Measurements from ENCODE around the gene CHL1. TPM values are rescaled to one million over a fixed set of nuclear protein-coding genes. Genes with fewer than 3 reads are reported as not detected.

The CHL1 gene
- total and polyA plus RNA-seq, 2 experiments from 2014 or later, result 1.4 to 1.9 TPM

DNA sequence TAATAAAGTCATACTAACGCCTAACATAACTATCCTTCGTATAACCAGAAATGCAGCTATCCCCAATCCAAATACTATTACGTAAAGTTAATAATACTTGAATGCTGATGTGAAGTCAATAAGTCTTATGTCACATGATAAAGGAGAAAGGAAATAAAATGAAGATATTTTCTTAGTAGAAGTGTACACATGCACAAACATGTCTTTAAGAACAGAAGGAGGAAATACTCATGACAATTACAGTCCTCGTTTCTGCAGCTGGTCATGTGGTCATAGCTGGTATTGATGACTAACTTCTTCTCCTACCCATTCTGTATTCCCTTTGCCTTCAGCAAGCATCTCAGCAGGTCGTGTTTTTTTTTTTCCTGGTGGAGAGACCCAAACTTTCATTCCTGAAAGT lies 244.3 kb downstream of the CHL1 start:
- peaks cover 95% of the 10 kb centered on the region for H3K9me3 Mint-ChIP-seq
- H3K36me3 Mint-ChIP-seq (ENCODE audit: low read depth), result peaks cover 34% of the 10 kb centered on the region
- H3K4me3 ChIP-seq, result no peak overlapping the region

More for the DNA sequence above, 244.3 kb downstream of the CHL1 start:
- Histone ChIP-seq H3K36me3 (ENCODE audit: insufficient read depth) (no peaks in the 10 kb centered on the region), H3K4me2 (no peak overlapping the region), H3K4me1 (ENCODE audit: insufficient read depth) (no peaks in the 10 kb centered on the region), H3K79me2 (replicated peaks; ENCODE audit: insufficient read depth) (no peaks in the 10 kb centered on the region), H3K9me2 (ENCODE audit: insufficient read depth) (no peaks in the 10 kb centered on the region), H2AFZ (no peak overlapping the region), H3K27me3 (ENCODE audit: insufficient read depth) (peaks cover 5% of the 10 kb centered on the region; the same call in 1 of the 2 replicates), H3K27ac (ENCODE audit: low read depth) (no peak overlapping the region), H4K20me1 (replicated peaks; ENCODE audit: insufficient read depth) (no peaks in the 10 kb centered on the region), H3F3A (replicated peaks; ENCODE audit: low read depth) (no peaks in the 10 kb centered on the region)
- no peak for TF ChIP-seq EZH2 (IDR thresholded peaks at IDR 0.05; ENCODE audit: low read depth, unreplicated experiment)
- TF ChIP-seq ZNF114 (CRISPR knock-in tag; IDR thresholded peaks at IDR 0.05), result no peak
- TF ChIP-seq, protein P1, sequence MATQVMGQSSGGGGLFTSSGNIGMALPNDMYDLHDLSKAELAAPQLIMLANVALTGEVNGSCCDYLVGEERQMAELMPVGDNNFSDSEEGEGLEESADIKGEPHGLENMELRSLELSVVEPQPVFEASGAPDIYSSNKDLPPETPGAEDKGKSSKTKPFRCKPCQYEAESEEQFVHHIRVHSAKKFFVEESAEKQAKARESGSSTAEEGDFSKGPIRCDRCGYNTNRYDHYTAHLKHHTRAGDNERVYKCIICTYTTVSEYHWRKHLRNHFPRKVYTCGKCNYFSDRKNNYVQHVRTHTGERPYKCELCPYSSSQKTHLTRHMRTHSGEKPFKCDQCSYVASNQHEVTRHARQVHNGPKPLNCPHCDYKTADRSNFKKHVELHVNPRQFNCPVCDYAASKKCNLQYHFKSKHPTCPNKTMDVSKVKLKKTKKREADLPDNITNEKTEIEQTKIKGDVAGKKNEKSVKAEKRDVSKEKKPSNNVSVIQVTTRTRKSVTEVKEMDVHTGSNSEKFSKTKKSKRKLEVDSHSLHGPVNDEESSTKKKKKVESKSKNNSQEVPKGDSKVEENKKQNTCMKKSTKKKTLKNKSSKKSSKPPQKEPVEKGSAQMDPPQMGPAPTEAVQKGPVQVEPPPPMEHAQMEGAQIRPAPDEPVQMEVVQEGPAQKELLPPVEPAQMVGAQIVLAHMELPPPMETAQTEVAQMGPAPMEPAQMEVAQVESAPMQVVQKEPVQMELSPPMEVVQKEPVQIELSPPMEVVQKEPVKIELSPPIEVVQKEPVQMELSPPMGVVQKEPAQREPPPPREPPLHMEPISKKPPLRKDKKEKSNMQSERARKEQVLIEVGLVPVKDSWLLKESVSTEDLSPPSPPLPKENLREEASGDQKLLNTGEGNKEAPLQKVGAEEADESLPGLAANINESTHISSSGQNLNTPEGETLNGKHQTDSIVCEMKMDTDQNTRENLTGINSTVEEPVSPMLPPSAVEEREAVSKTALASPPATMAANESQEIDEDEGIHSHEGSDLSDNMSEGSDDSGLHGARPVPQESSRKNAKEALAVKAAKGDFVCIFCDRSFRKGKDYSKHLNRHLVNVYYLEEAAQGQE (IDR thresholded peaks at IDR 0.05; ENCODE audit: unreplicated experiment), result no peak
- TF ChIP-seq, protein P2, sequence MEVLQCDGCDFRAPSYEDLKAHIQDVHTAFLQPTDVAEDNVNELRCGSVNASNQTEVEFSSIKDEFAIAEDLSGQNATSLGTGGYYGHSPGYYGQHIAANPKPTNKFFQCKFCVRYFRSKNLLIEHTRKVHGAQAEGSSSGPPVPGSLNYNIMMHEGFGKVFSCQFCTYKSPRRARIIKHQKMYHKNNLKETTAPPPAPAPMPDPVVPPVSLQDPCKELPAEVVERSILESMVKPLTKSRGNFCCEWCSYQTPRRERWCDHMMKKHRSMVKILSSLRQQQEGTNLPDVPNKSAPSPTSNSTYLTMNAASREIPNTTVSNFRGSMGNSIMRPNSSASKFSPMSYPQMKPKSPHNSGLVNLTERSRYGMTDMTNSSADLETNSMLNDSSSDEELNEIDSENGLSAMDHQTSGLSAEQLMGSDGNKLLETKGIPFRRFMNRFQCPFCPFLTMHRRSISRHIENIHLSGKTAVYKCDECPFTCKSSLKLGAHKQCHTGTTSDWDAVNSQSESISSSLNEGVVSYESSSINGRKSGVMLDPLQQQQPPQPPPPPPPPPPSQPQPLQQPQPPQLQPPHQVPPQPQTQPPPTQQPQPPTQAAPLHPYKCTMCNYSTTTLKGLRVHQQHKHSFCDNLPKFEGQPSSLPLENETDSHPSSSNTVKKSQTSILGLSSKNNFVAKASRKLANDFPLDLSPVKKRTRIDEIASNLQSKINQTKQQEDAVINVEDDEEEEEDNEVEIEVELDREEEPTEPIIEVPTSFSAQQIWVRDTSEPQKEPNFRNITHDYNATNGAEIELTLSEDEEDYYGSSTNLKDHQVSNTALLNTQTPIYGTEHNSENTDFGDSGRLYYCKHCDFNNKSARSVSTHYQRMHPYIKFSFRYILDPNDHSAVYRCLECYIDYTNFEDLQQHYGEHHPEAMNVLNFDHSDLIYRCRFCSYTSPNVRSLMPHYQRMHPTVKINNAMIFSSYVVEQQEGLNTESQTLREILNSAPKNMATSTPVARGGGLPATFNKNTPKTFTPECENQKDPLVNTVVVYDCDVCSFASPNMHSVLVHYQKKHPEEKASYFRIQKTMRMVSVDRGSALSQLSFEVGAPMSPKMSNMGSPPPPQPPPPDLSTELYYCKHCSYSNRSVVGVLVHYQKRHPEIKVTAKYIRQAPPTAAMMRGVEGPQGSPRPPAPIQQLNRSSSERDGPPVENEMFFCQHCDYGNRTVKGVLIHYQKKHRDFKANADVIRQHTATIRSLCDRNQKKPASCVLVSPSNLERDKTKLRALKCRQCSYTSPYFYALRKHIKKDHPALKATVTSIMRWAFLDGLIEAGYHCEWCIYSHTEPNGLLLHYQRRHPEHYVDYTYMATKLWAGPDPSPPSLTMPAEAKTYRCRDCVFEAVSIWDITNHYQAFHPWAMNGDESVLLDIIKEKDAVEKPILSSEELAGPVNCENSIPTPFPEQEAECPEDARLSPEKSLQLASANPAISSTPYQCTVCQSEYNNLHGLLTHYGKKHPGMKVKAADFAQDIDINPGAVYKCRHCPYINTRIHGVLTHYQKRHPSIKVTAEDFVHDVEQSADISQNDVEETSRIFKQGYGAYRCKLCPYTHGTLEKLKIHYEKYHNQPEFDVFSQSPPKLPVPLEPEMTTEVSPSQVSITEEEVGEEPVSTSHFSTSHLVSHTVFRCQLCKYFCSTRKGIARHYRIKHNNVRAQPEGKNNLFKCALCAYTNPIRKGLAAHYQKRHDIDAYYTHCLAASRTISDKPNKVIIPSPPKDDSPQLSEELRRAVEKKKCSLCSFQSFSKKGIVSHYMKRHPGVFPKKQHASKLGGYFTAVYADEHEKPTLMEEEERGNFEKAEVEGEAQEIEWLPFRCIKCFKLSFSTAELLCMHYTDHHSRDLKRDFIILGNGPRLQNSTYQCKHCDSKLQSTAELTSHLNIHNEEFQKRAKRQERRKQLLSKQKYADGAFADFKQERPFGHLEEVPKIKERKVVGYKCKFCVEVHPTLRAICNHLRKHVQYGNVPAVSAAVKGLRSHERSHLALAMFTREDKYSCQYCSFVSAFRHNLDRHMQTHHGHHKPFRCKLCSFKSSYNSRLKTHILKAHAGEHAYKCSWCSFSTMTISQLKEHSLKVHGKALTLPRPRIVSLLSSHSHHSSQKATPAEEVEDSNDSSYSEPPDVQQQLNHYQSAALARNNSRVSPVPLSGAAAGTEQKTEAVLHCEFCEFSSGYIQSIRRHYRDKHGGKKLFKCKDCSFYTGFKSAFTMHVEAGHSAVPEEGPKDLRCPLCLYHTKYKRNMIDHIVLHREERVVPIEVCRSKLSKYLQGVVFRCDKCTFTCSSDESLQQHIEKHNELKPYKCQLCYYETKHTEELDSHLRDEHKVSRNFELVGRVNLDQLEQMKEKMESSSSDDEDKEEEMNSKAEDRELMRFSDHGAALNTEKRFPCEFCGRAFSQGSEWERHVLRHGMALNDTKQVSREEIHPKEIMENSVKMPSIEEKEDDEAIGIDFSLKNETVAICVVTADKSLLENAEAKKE (CRISPR knock-in tag; IDR thresholded peaks at IDR 0.05), result no peak
- TF ChIP-seq, protein P3, sequence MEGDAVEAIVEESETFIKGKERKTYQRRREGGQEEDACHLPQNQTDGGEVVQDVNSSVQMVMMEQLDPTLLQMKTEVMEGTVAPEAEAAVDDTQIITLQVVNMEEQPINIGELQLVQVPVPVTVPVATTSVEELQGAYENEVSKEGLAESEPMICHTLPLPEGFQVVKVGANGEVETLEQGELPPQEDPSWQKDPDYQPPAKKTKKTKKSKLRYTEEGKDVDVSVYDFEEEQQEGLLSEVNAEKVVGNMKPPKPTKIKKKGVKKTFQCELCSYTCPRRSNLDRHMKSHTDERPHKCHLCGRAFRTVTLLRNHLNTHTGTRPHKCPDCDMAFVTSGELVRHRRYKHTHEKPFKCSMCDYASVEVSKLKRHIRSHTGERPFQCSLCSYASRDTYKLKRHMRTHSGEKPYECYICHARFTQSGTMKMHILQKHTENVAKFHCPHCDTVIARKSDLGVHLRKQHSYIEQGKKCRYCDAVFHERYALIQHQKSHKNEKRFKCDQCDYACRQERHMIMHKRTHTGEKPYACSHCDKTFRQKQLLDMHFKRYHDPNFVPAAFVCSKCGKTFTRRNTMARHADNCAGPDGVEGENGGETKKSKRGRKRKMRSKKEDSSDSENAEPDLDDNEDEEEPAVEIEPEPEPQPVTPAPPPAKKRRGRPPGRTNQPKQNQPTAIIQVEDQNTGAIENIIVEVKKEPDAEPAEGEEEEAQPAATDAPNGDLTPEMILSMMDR (conservative IDR thresholded peaks at IDR 0.05; ENCODE audit: low read depth in 2 of 2), result no peak
- TF ChIP-seq JUNB (IDR thresholded peaks at IDR 0.05; ENCODE audit: unreplicated experiment), result no peak
- TF ChIP-seq ZNF331 (CRISPR knock-in tag; IDR thresholded peaks at IDR 0.05; ENCODE audit: low read depth), result no peak
- no peak for TF ChIP-seq CREB1 (CRISPR knock-in tag; IDR thresholded peaks at IDR 0.05; ENCODE audit: low read depth)
- TF ChIP-seq, protein P4, sequence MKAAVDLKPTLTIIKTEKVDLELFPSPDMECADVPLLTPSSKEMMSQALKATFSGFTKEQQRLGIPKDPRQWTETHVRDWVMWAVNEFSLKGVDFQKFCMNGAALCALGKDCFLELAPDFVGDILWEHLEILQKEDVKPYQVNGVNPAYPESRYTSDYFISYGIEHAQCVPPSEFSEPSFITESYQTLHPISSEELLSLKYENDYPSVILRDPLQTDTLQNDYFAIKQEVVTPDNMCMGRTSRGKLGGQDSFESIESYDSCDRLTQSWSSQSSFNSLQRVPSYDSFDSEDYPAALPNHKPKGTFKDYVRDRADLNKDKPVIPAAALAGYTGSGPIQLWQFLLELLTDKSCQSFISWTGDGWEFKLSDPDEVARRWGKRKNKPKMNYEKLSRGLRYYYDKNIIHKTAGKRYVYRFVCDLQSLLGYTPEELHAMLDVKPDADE (IDR thresholded peaks at IDR 0.05), result no peak
- H3K27ac Mint-ChIP-seq, result no peak overlapping the region
- no peak overlapping the region for H3K4me3 Mint-ChIP-seq
- ATAC-seq (no peak), DNase-seq (ENCODE audit: low spot score) (no peak)
- H3K27me3 Mint-ChIP-seq (ENCODE audit: insufficient read depth, low read depth, poor library complexity), result peaks cover 7% of the 10 kb centered on the region
- no peaks in the 10 kb centered on the region for H3K4me1 Mint-ChIP-seq
